H1 (cell line): ENCODE results near the gene NKAIN1. TPM values are rescaled to one million over a fixed set of nuclear protein-coding genes. Genes with fewer than 3 reads are reported as not detected.

Experiments used
- CTCF ChIA-PET: fragments of 300-600 bp; sonication (Branson Sonifier 250); formaldehyde crosslinking; loops from one replicate; lab custom pipeline; 2021; ENCODE audit not compliant: partially characterized antibody; lab: Charles Lee
- POLR2A ChIA-PET: fragments of 300-600 bp; sonication (Branson Sonifier 250); formaldehyde crosslinking; loops from one replicate; lab custom pipeline; 2021; ENCODE audit warnings: inconsistent platforms; ENCODE audit not compliant: partially characterized antibody; lab: Charles Lee
- DNase-seq, 2 experiments: peaks; one replicate each; pipeline versions ENCODE4 v3.0.0 to v3.0.0-alpha.2; 2010 to 2022; ENCODE audit warnings: low spot score in 2 of 2, low read depth in 1 of 2, mixed read lengths in 1 of 2
- FAIRE-seq: peaks from 2 replicates; lab custom pipeline; 2011; peaks lifted over from hg19 to GRCh38; lab: Jason Lieb, UNC
- H2AFZ ChIP-seq: 2 replicates; pipeline ENCODE4 v1.8.1; 2012; ENCODE audit warnings: low read length, inconsistent platforms
- H2AK5ac ChIP-seq: 2 replicates; pipeline ENCODE4 v1.6.1; 2013; ENCODE audit warnings: low read depth, low read length
- H2BK120ac ChIP-seq: replicated peaks from 2 replicates; pipeline ENCODE3; 2013; ENCODE audit warnings: low read depth, low read length, inconsistent platforms
- H2BK12ac ChIP-seq: 2 replicates; pipeline ENCODE4 v1.6.1; 2013; ENCODE audit warnings: low read depth, low read length
- H2BK15ac ChIP-seq: 2 replicates; pipeline ENCODE4 v1.6.1; 2013; ENCODE audit warnings: low read length
- H2BK20ac ChIP-seq: 2 replicates; pipeline ENCODE4 v1.6.1; 2013; ENCODE audit warnings: low read length
- H2BK5ac ChIP-seq: 2 replicates; pipeline ENCODE4 v1.6.1; 2013; ENCODE audit warnings: low read depth, low read length
- H3K14ac ChIP-seq: 2 replicates; pipeline ENCODE4 v1.6.1; 2013; ENCODE audit warnings: inconsistent platforms; ENCODE audit not compliant: insufficient read length
- H3K18ac ChIP-seq: 2 replicates; pipeline ENCODE4 v1.6.1; 2013; ENCODE audit warnings: low read length; ENCODE audit errors: extremely low read depth
- H3K23ac ChIP-seq: 2 replicates; pipeline ENCODE4 v1.6.1; 2013; ENCODE audit warnings: inconsistent platforms; ENCODE audit not compliant: insufficient read length
- H3K23me2 ChIP-seq: 2 replicates; pipeline ENCODE4 v1.6.1; 2013; ENCODE audit warnings: low read depth, low read length
- H3K27ac ChIP-seq: 2 replicates; pipeline ENCODE4 v1.6.1; 2011; ENCODE audit warnings: low read depth, low read length, inconsistent platforms
- H3K27me3 ChIP-seq, 4 experiments: replicated peaks in 1 of 4; 1 replicate in 1 of 4; 2 replicates in 3 of 4; pipeline versions ENCODE4 v1.6.1 to v1.8.1; 2011 to 2013; ENCODE audit warnings: low read length in 3 of 4, mild to moderate bottlenecking in 3 of 4, inconsistent platforms in 2 of 4, mixed read lengths in 2 of 4, moderate library complexity in 1 of 4; ENCODE audit not compliant: control insufficient read depth in 3 of 4, insufficient read depth in 3 of 4; ENCODE audit errors: extremely low read depth in 1 of 4
- H3K36me3 ChIP-seq, 4 experiments: 2 replicates each; pipeline versions ENCODE4 v1.6.1 to v1.8.1; 2011 to 2013; ENCODE audit warnings: mild to moderate bottlenecking in 4 of 4, low read length in 3 of 4, moderate library complexity in 2 of 4, control low read depth in 1 of 4, inconsistent platforms in 1 of 4; ENCODE audit not compliant: insufficient read depth in 4 of 4, control insufficient read depth in 2 of 4
- H3K4ac ChIP-seq: replicated peaks from 2 replicates; pipeline ENCODE3; 2013; ENCODE audit warnings: low read length, low read depth, mixed read lengths, inconsistent platforms; ENCODE audit not compliant: insufficient read length
- H3K4me1 ChIP-seq, 4 experiments: replicated peaks in 1 of 4; 1 replicate in 1 of 4; 2 replicates in 3 of 4; pipeline versions ENCODE4 v1.6.1 to v1.8.1; 2011 to 2013; ENCODE audit warnings: low read length in 3 of 4, inconsistent platforms in 2 of 4, mixed read lengths in 1 of 4; ENCODE audit not compliant: insufficient read depth in 4 of 4, control insufficient read depth in 3 of 4
- H3K4me2 ChIP-seq, 2 experiments: 2 replicates each; pipeline versions ENCODE4 v1.6.1 to v1.8.1; 2011 to 2013; ENCODE audit warnings: low read depth in 2 of 2, low read length in 2 of 2, control low read depth in 1 of 2, inconsistent platforms in 1 of 2, mild to moderate bottlenecking in 1 of 2; ENCODE audit not compliant: insufficient read depth in 1 of 2
- H3K4me3 ChIP-seq, 4 experiments: fragments of 200-600, 300-600 bp in 1 of 4; sonication (generic), shearing (Covaris generic), sonication (Bioruptor Twin) in 1 of 4; 2 replicates each; pipeline versions ENCODE4 v1.5.1 to v1.8.1; 2011 to 2016; ENCODE audit warnings: low read length in 4 of 4, low read depth in 3 of 4, control low read depth in 2 of 4, inconsistent platforms in 2 of 4, mild to moderate bottlenecking in 2 of 4, mixed read lengths in 1 of 4, moderate library complexity in 1 of 4; ENCODE audit not compliant: insufficient read depth in 2 of 4; ENCODE audit errors: extremely low read depth in 1 of 4
- H3K56ac ChIP-seq: replicated peaks from 2 replicates; pipeline ENCODE3; 2013; ENCODE audit warnings: low read depth, mild to moderate bottlenecking, mixed read lengths, low read length, inconsistent platforms; ENCODE audit not compliant: insufficient read length
- H3K79me1 ChIP-seq: 2 replicates; pipeline ENCODE4 v1.6.1; 2013; ENCODE audit warnings: low read depth, low read length, control low read depth
- H3K79me2 ChIP-seq, 2 experiments: 2 replicates each; pipeline versions ENCODE4 v1.6.1 to v1.8.1; 2012 to 2013; ENCODE audit warnings: low read length in 2 of 2, mild to moderate bottlenecking in 2 of 2, inconsistent platforms in 1 of 2; ENCODE audit not compliant: insufficient read depth in 2 of 2, control insufficient read depth in 1 of 2
- H3K9ac ChIP-seq, 4 experiments: replicated peaks in 1 of 4; 1 replicate in 1 of 4; 2 replicates in 3 of 4; pipeline versions ENCODE4 v1.6.1 to v1.8.1; 2011 to 2013; ENCODE audit warnings: low read depth in 3 of 4, low read length in 3 of 4, control low read depth in 2 of 4, mild to moderate bottlenecking in 2 of 4, moderate library complexity in 2 of 4, inconsistent platforms in 1 of 4; ENCODE audit errors: extremely low read depth in 1 of 4
- H3K9me3 ChIP-seq, 2 experiments: 2 replicates each; pipeline versions ENCODE4 v1.6.1 to v1.8.1; 2012 to 2013; ENCODE audit warnings: mild to moderate bottlenecking in 2 of 2, moderate library complexity in 2 of 2, control low read depth in 1 of 2, inconsistent platforms in 1 of 2, low read depth in 1 of 2, low read length in 1 of 2, mixed read lengths in 1 of 2; ENCODE audit not compliant: insufficient read depth in 2 of 2
- H4K20me1 ChIP-seq, 2 experiments: replicated peaks in 1 of 2; 2 replicates each; pipeline versions ENCODE3 to v1.8.1; 2011 to 2013; ENCODE audit warnings: inconsistent platforms in 2 of 2, low read length in 2 of 2, mild to moderate bottlenecking in 1 of 2; ENCODE audit not compliant: insufficient read depth in 2 of 2, control insufficient read depth in 1 of 2
- H4K5ac ChIP-seq: 2 replicates; pipeline ENCODE4 v1.6.1; 2013; ENCODE audit warnings: low read length, low read depth, mixed read lengths, inconsistent platforms; ENCODE audit not compliant: insufficient read length
- H4K8ac ChIP-seq: 2 replicates; pipeline ENCODE4 v1.8.0; 2013; ENCODE audit warnings: mild to moderate bottlenecking, moderate library complexity, low read length, inconsistent platforms; ENCODE audit not compliant: insufficient read depth; ENCODE audit errors: extremely low read depth
- H4K91ac ChIP-seq: replicated peaks from 2 replicates; pipeline ENCODE3; 2013; ENCODE audit warnings: low read length, mixed read lengths, inconsistent platforms; ENCODE audit not compliant: insufficient read length
- EZH2 ChIP-seq: fragments of 200-600 bp; sonication (generic); IDR thresholded peaks from 2 replicates; pipeline ENCODE4 v1.7.1; 2012; ENCODE audit warnings: low read depth, mild to moderate bottlenecking, moderate library complexity, low read length, inconsistent platforms; ENCODE audit not compliant: severe bottlenecking
- TCF12 ChIP-seq: IDR thresholded peaks from 2 replicates; pipeline ENCODE4 v1.6.1; 2011; ENCODE audit warnings: low read depth, mild to moderate bottlenecking, low read length
- WGBS, 2 experiments: shearing (Covaris generic) in 1 of 2; methylation state at CpG; one replicate each; pipeline versions ENCODE4 v1.1.6 to v1.1.7; 2013 to 2015; ENCODE audit warnings: low lambda C conversion rate in 2 of 2, mixed read lengths in 2 of 2, inconsistent platforms in 1 of 2, low coverage in 1 of 2, missing lambda C conversion rate in 1 of 2; ENCODE audit not compliant: insufficient replicate concordance in 2 of 2, insufficient coverage in 1 of 2, insufficient read length in 1 of 2; ENCODE audit errors: extremely low coverage in 1 of 2, missing lambda C conversion rate in 1 of 2; 5-methylcytosine and 5-hydroxymethylcytosine counted together
- polyA plus RNA-seq, 7 experiments: library from polyadenylated mRNA; depleted of rRNA in 3 of 7; stranded (reverse) in 5 of 7; unstranded in 2 of 7; fragments of >200 nt in 5 of 7; fragments of 200-250 nt in 2 of 7; gene quantifications; 1 replicate in 5 of 7; 2 replicates in 1 of 7; 4 replicates in 1 of 7; pipeline versions ENCODE4 v1.2.1 to v1.2.3, GENCODE V29; 2011 to 2013; ENCODE audit warnings: missing spikeins in 2 of 7, mixed read lengths in 2 of 7
- total RNA-seq: library from RNA; stranded (reverse); fragmentation: NEBNext Ultra II Directional; extraction: Animal tissue kit (Norgen Biotek cat#: 25700); gene quantifications from 2 replicates; pipeline ENCODE4 v1.2.1, GENCODE V29; 2021

Gene NKAIN1
- total and polyA plus RNA-seq, 2 of the 8 experiments (the other 6 are each of a cell fraction or from before 2014, with no cell fraction given): 59.3 to 66.9 TPM

- H3K79me1 ChIP-seq: no peaks in the 10 kb centered on the region; the same call in none of the 2 replicates
- no peak overlapping the region for H3K27ac ChIP-seq
- no peak overlapping the region for H2AK5ac ChIP-seq
- no peaks in the 10 kb centered on the region for H3K9me3 ChIP-seq
- peaks cover 0 to 12% (median 8%) of the 10 kb centered on the region in 4 experiments; a peak in 5 of 7 replicates for H3K27me3 ChIP-seq
- H3K4me3 ChIP-seq: no peak overlapping the region
- TF ChIP-seq EZH2 (no peak), TCF12 (no peak)
- no peaks in the 10 kb centered on the region for H3K36me3 ChIP-seq
- H2BK120ac ChIP-seq: no peak overlapping the region
- DNase-seq (no peak), FAIRE-seq (no peak)
- peaks cover 0 to 31% of the 10 kb centered on the region in 2 experiments; a peak in 2 of 4 replicates for H3K79me2 ChIP-seq
- no peak overlapping the region for H3K4ac ChIP-seq
- H3K18ac ChIP-seq: no peak overlapping the region
- WGBS, 2 experiments: 85% methylated on average over 4 of the region's 4 CpGs; no CpG with 5 or more reads in 1 of the 2 experiments
- no peak overlapping the region for H2BK20ac ChIP-seq
- H3K23me2 ChIP-seq: peaks cover 7% of the 10 kb centered on the region
- H4K91ac ChIP-seq: no peak overlapping the region
- H3K9ac ChIP-seq: no peak overlapping the region
- CTCF ChIA-PET: interaction anchor here (0.9 to 11.8 kb wide), 10 partner anchors 8 to 187 kb away, joined by 3 to 146 read pairs (median 4); no protein-coding TSS in a partner anchor
- H3K23ac ChIP-seq: no peak overlapping the region
- no peak overlapping the region for H4K8ac ChIP-seq
- H3K14ac ChIP-seq: no peak overlapping the region
- POLR2A ChIA-PET: interaction anchor here (1.0 to 2.2 kb wide), 6 partner anchors 9 to 62 kb away, joined by 3 to 8 read pairs (median 4); partner anchors contain the start of genes SNRNP40 and ZCCHC17
- H2BK5ac ChIP-seq: no peak overlapping the region
- H3K4me2 ChIP-seq: no peak overlapping the region
- peaks cover 7 to 11% of the 10 kb centered on the region in 2 experiments for H4K20me1 ChIP-seq
- no peak overlapping the region for H4K5ac ChIP-seq
- no peak overlapping the region for H2BK15ac ChIP-seq
- no peak overlapping the region for H2AFZ ChIP-seq
- no peak overlapping the region for H2BK12ac ChIP-seq
- H3K4me1 ChIP-seq: peaks cover 0 to 8% (median 5%) of the 10 kb centered on the region in 4 experiments; a peak in 5 of 7 replicates
- no peak overlapping the region for H3K56ac ChIP-seq
Observed at GRCh38 chr1:31234870-31235269, 4.8 kb downstream of the NKAIN1 start.
